ENCODE results near the gene ASTN1.

ASTN1 gene

GRCh38 chr1:176878750-176879536 is 285.6 kb downstream of the ASTN1 start:
- no peaks in the 10 kb centered on the region for H3K9me3 ChIP-seq (ENCODE audit: control insufficient read depth, low read length)
- no peak overlapping the region for H2BK15ac ChIP-seq (ENCODE audit: low read depth, poor library complexity, severe bottlenecking)
- H3K27me3 ChIP-seq (ENCODE audit: control insufficient read depth in 1 of 2, insufficient read depth in 1 of 2, low read length in 2 of 2): no peaks in the 10 kb centered on the region
- no peak overlapping the region for H2AK5ac ChIP-seq (ENCODE audit: low read length, severe bottlenecking)
- H3K4me3 ChIP-seq (ENCODE audit: insufficient read depth in 1 of 2, low read depth in 1 of 2, low read length in 2 of 2): no peak overlapping the region
- no peaks in the 10 kb centered on the region for H3K79me1 ChIP-seq (replicated peaks; ENCODE audit: low read length, poor library complexity, severe bottlenecking)
- no peak overlapping the region for H4K91ac ChIP-seq (ENCODE audit: low read length)
- H3K23ac ChIP-seq (ENCODE audit: low read length in 2 of 2): no peak overlapping the region
- H2BK12ac ChIP-seq (ENCODE audit: low read length in 2 of 2): no peak overlapping the region
- no peaks in the 10 kb centered on the region for H3K4me1 ChIP-seq (ENCODE audit: control insufficient read depth, insufficient read depth, low read depth, low read length)
- H3K9ac ChIP-seq (ENCODE audit: low read length): no peak overlapping the region
- H3K27ac ChIP-seq (ENCODE audit: low read length, poor library complexity, severe bottlenecking): no peak overlapping the region
- DNase-seq: no peak
- H2AFZ ChIP-seq (ENCODE audit: low read depth, low read length): no peak overlapping the region
- no peak overlapping the region for H3K4ac ChIP-seq (ENCODE audit: low read depth in 1 of 2, low read length in 2 of 2)
- H3K18ac ChIP-seq (ENCODE audit: low read depth in 1 of 2, low read length in 2 of 2): no peak overlapping the region
- H2BK5ac ChIP-seq (ENCODE audit: low read depth, low read length, poor library complexity, severe bottlenecking): no peak overlapping the region
- H2BK120ac ChIP-seq (ENCODE audit: low read depth, low read length): no peak overlapping the region
- no peak overlapping the region for H3K14ac ChIP-seq (ENCODE audit: low read length in 2 of 2)
- 69% methylated on average over 12 of the region's 12 CpGs for WGBS
- no peak overlapping the region for H4K8ac ChIP-seq (ENCODE audit: low read length)
- no peak overlapping the region for H3K4me2 ChIP-seq (ENCODE audit: low read length, poor library complexity, severe bottlenecking)
- H3K36me3 ChIP-seq (ENCODE audit: control insufficient read depth in 1 of 2, insufficient read depth in 2 of 2, low read depth in 1 of 2, low read length in 2 of 2): no peaks in the 10 kb centered on the region

GRCh38 chr1:176877557-176877956 is 287.0 kb downstream of the ASTN1 start:
- H2BK15ac ChIP-seq (ENCODE audit: low read depth, poor library complexity, severe bottlenecking): no peak overlapping the region
- H2BK120ac ChIP-seq (ENCODE audit: low read depth, low read length): no peak overlapping the region
- no peaks in the 10 kb centered on the region for H3K36me3 ChIP-seq (ENCODE audit: control insufficient read depth in 1 of 2, insufficient read depth in 2 of 2, low read depth in 1 of 2, low read length in 2 of 2)
- WGBS: 100% methylated on average over 2 of the region's 3 CpGs
- H3K9ac ChIP-seq (ENCODE audit: low read length): no peak overlapping the region
- no peak overlapping the region for H3K14ac ChIP-seq (ENCODE audit: low read length in 2 of 2)
- no peaks in the 10 kb centered on the region for H3K79me1 ChIP-seq (replicated peaks; ENCODE audit: low read length, poor library complexity, severe bottlenecking)
- no peak for DNase-seq
- H3K4ac ChIP-seq (ENCODE audit: low read depth in 1 of 2, low read length in 2 of 2): no peak overlapping the region
- no peak overlapping the region for H3K4me3 ChIP-seq (ENCODE audit: insufficient read depth in 1 of 2, low read depth in 1 of 2, low read length in 2 of 2)
- no peak overlapping the region for H2AFZ ChIP-seq (ENCODE audit: low read depth, low read length)
- H3K27ac ChIP-seq (ENCODE audit: low read length, poor library complexity, severe bottlenecking): no peak overlapping the region
- no peak overlapping the region for H3K23ac ChIP-seq (ENCODE audit: low read length in 2 of 2)
- no peak overlapping the region for H4K8ac ChIP-seq (ENCODE audit: low read length)
- no peak overlapping the region for H3K4me2 ChIP-seq (ENCODE audit: low read length, poor library complexity, severe bottlenecking)
- H3K27me3 ChIP-seq (ENCODE audit: control insufficient read depth in 1 of 2, insufficient read depth in 1 of 2, low read length in 2 of 2): no peaks in the 10 kb centered on the region
- no peak overlapping the region for H3K18ac ChIP-seq (ENCODE audit: low read depth in 1 of 2, low read length in 2 of 2)
- no peaks in the 10 kb centered on the region for H3K9me3 ChIP-seq (ENCODE audit: control insufficient read depth, low read length)
- H2AK5ac ChIP-seq (ENCODE audit: low read length, severe bottlenecking): no peak overlapping the region
- H2BK12ac ChIP-seq (ENCODE audit: low read length in 2 of 2): no peak overlapping the region
- no peak overlapping the region for H2BK5ac ChIP-seq (ENCODE audit: low read depth, low read length, poor library complexity, severe bottlenecking)
- H4K91ac ChIP-seq (ENCODE audit: low read length): no peak overlapping the region
- no peaks in the 10 kb centered on the region for H3K4me1 ChIP-seq (ENCODE audit: control insufficient read depth, insufficient read depth, low read depth, low read length)

DNA sequence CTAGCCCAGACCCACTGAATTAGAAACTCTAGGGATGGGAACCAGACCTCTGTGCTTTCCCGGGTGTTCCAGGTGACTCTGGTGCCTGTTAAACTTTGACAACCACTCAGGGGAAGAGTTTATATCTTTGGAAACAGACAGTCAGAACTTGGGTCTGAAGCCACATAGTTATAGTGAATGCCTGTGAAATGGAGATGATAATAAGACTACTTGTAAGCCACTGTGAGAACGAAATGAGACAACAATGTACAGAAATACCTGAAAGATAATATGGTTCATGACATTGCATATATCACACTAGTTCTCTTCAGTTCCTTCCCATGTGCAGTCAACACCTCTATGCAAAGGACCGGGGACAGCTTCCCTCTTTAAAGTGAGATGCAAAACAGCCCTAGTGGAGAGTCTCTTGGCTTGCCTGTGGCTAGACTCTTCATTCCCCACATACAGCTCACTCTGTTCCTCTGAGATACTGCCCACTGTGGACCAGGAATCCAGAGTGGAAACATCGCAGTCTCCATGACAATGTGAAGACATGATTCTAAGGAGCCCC is 287.5 kb downstream of the ASTN1 start:
- Histone ChIP-seq H3K79me1 (replicated peaks; ENCODE audit: low read length, poor library complexity, severe bottlenecking) (no peaks in the 10 kb centered on the region), H3K4ac (ENCODE audit: low read depth in 1 of 2, low read length in 2 of 2) (no peak overlapping the region), H2AFZ (ENCODE audit: low read depth, low read length) (no peak overlapping the region), H3K27me3 (ENCODE audit: control insufficient read depth in 1 of 2, insufficient read depth in 1 of 2, low read length in 2 of 2) (no peaks in the 10 kb centered on the region), H3K36me3 (ENCODE audit: control insufficient read depth in 1 of 2, insufficient read depth in 2 of 2, low read depth in 1 of 2, low read length in 2 of 2) (no peaks in the 10 kb centered on the region), H3K9me3 (ENCODE audit: control insufficient read depth, low read length) (no peaks in the 10 kb centered on the region), H2AK5ac (ENCODE audit: low read length, severe bottlenecking) (no peak overlapping the region), H3K4me1 (ENCODE audit: control insufficient read depth, insufficient read depth, low read depth, low read length) (no peaks in the 10 kb centered on the region), H2BK15ac (ENCODE audit: low read depth, poor library complexity, severe bottlenecking) (no peak overlapping the region), H3K18ac (ENCODE audit: low read depth in 1 of 2, low read length in 2 of 2) (no peak overlapping the region), H2BK5ac (ENCODE audit: low read depth, low read length, poor library complexity, severe bottlenecking) (no peak overlapping the region), H3K4me2 (ENCODE audit: low read length, poor library complexity, severe bottlenecking) (no peak overlapping the region), H3K4me3 (ENCODE audit: insufficient read depth in 1 of 2, low read depth in 1 of 2, low read length in 2 of 2) (no peak overlapping the region), H3K14ac (ENCODE audit: low read length in 2 of 2) (no peak overlapping the region), H3K9ac (ENCODE audit: low read length) (no peak overlapping the region), H2BK120ac (ENCODE audit: low read depth, low read length) (no peak overlapping the region), H4K91ac (ENCODE audit: low read length) (no peak overlapping the region), H3K23ac (ENCODE audit: low read length in 2 of 2) (no peak overlapping the region), H4K8ac (ENCODE audit: low read length) (no peak overlapping the region), H2BK12ac (ENCODE audit: low read length in 2 of 2) (no peak overlapping the region), H3K27ac (ENCODE audit: low read length, poor library complexity, severe bottlenecking) (no peak overlapping the region)
- DNase-seq: no peak
- WGBS: 78% methylated on average over 3 of the region's 4 CpGs

GRCh38 chr1:176869577-176869976 is 294.9 kb downstream of the ASTN1 start:
- Histone ChIP-seq H3K14ac (ENCODE audit: low read length in 2 of 2) (no peak overlapping the region), H2BK15ac (ENCODE audit: low read depth, poor library complexity, severe bottlenecking) (no peak overlapping the region), H2BK5ac (ENCODE audit: low read depth, low read length, poor library complexity, severe bottlenecking) (no peak overlapping the region), H3K79me1 (replicated peaks; ENCODE audit: low read length, poor library complexity, severe bottlenecking) (no peaks in the 10 kb centered on the region), H2AFZ (ENCODE audit: low read depth, low read length) (no peak overlapping the region), H3K9me3 (ENCODE audit: control insufficient read depth, low read length) (no peaks in the 10 kb centered on the region), H3K4ac (ENCODE audit: low read depth in 1 of 2, low read length in 2 of 2) (no peak overlapping the region), H3K27me3 (ENCODE audit: control insufficient read depth in 1 of 2, insufficient read depth in 1 of 2, low read length in 2 of 2) (no peaks in the 10 kb centered on the region), H2BK120ac (ENCODE audit: low read depth, low read length) (no peak overlapping the region), H3K9ac (ENCODE audit: low read length) (no peak overlapping the region), H3K18ac (ENCODE audit: low read depth in 1 of 2, low read length in 2 of 2) (no peak overlapping the region), H3K4me2 (ENCODE audit: low read length, poor library complexity, severe bottlenecking) (no peak overlapping the region), H4K91ac (ENCODE audit: low read length) (no peak overlapping the region), H3K36me3 (ENCODE audit: control insufficient read depth in 1 of 2, insufficient read depth in 2 of 2, low read depth in 1 of 2, low read length in 2 of 2) (no peaks in the 10 kb centered on the region), H3K4me3 (ENCODE audit: insufficient read depth in 1 of 2, low read depth in 1 of 2, low read length in 2 of 2) (no peak overlapping the region), H3K27ac (ENCODE audit: low read length, poor library complexity, severe bottlenecking) (no peak overlapping the region), H4K8ac (ENCODE audit: low read length) (no peak overlapping the region), H3K23ac (ENCODE audit: low read length in 2 of 2) (no peak overlapping the region), H3K4me1 (ENCODE audit: control insufficient read depth, insufficient read depth, low read depth, low read length) (peaks cover 1% of the 10 kb centered on the region), H2AK5ac (ENCODE audit: low read length, severe bottlenecking) (no peak overlapping the region), H2BK12ac (ENCODE audit: low read length in 2 of 2) (no peak overlapping the region)
- 89% methylated on average over 4 of the region's 4 CpGs for WGBS
- DNase-seq: no peak

Measured in mesenchymal stem cell (in vitro differentiated cells and primary cell).